Memory B cell (primary cell): ENCODE data around the gene PRKCA.
"Not testable (repeated sequence)": the region's sequence is repeated elsewhere in the genome, so short reads cannot be mapped to it uniquely, and the experiment has no call there.

ENCODE experiments used
- ATAC-seq: fragments of 150-1000 bp; cut with Tn5 transposase; 2 replicates; pipeline ENCODE4 v1.10.0; 2021; ENCODE audit warnings: low read depth, mild to moderate bottlenecking, moderate library complexity
- DNase-seq, 2 donors: peaks; one replicate each; pipeline ENCODE4 v3.0.0; 2022; ENCODE audit warnings: low spot score in 2 of 2
- H3K27ac Mint-ChIP-seq: one replicate; pipeline ENCODE4 v1.8.0; 2022; ENCODE audit warnings: mild to moderate bottlenecking, moderate library complexity, mixed read lengths
- H3K27me3 Mint-ChIP-seq: one replicate; pipeline ENCODE4 v1.8.0; 2022; ENCODE audit warnings: mixed read lengths
- H3K36me3 Mint-ChIP-seq: one replicate; pipeline ENCODE4 v1.8.0; 2022; ENCODE audit warnings: mild to moderate bottlenecking, mixed read lengths
- H3K4me1 Mint-ChIP-seq: one replicate; pipeline ENCODE4 v1.8.0; 2022; ENCODE audit warnings: mixed read lengths
- H3K4me3 Mint-ChIP-seq: one replicate; pipeline ENCODE4 v1.8.0; 2022; ENCODE audit warnings: mild to moderate bottlenecking, moderate library complexity, mixed read lengths
- H3K9me3 Mint-ChIP-seq: one replicate; pipeline ENCODE4 v1.8.0; 2022; ENCODE audit warnings: mixed read lengths

PRKCA gene

GRCh38 chr17:66451188-66452149 lies 149.1 kb downstream of the PRKCA start:
- Mint-ChIP-seq H3K27ac (no peak overlapping the region), H3K4me1 (no peaks in the 10 kb centered on the region), H3K36me3 (no peaks in the 10 kb centered on the region), H3K27me3 (peaks cover 6% of the 10 kb centered on the region), H3K4me3 (no peak overlapping the region), H3K9me3 (peaks cover 1% of the 10 kb centered on the region)
- ATAC-seq (no peak), DNase-seq (no peak)

- ATAC-seq (no peak), DNase-seq (no peak)
- H3K9me3 Mint-ChIP-seq, result peaks cover 4% of the 10 kb centered on the region
- no peaks in the 10 kb centered on the region for H3K36me3 Mint-ChIP-seq
- no peak overlapping the region for H3K4me3 Mint-ChIP-seq
- no peaks in the 10 kb centered on the region for H3K4me1 Mint-ChIP-seq
- no peak overlapping the region for H3K27ac Mint-ChIP-seq
- H3K27me3 Mint-ChIP-seq, result peaks cover 1% of the 10 kb centered on the region
These were observed 152.6 kb downstream of the PRKCA start for GRCh38 chr17:66455060-66455459.

- not testable (repeated sequence) for H3K36me3 Mint-ChIP-seq, H3K27ac Mint-ChIP-seq, H3K4me3 Mint-ChIP-seq, H3K4me1 Mint-ChIP-seq, H3K9me3 Mint-ChIP-seq, H3K27me3 Mint-ChIP-seq, ATAC-seq, DNase-seq
These were observed 155.1 kb downstream of the PRKCA start for GRCh38 chr17:66457499-66457898.

- peaks cover 4% of the 10 kb centered on the region for H3K9me3 Mint-ChIP-seq
- DNase-seq (no peak), ATAC-seq (no peak)
- H3K27me3 Mint-ChIP-seq, result peaks cover 1% of the 10 kb centered on the region
- no peak overlapping the region for H3K4me3 Mint-ChIP-seq
- no peaks in the 10 kb centered on the region for H3K36me3 Mint-ChIP-seq
- no peak overlapping the region for H3K27ac Mint-ChIP-seq
- H3K4me1 Mint-ChIP-seq, result no peaks in the 10 kb centered on the region
These were observed 156.4 kb downstream of the PRKCA start for GRCh38 chr17:66458782-66459181.

- H3K9me3 Mint-ChIP-seq, result peaks cover 3% of the 10 kb centered on the region
- H3K4me1 Mint-ChIP-seq, result no peaks in the 10 kb centered on the region
- no peaks in the 10 kb centered on the region for H3K27me3 Mint-ChIP-seq
- DNase-seq (no peak), ATAC-seq (no peak)
- no peak overlapping the region for H3K27ac Mint-ChIP-seq
- H3K36me3 Mint-ChIP-seq, result no peaks in the 10 kb centered on the region
- no peak overlapping the region for H3K4me3 Mint-ChIP-seq
These were observed 157.4 kb downstream of the PRKCA start for GRCh38 chr17:66459811-66460270.

- ATAC-seq (no peak), DNase-seq (no peak)
- Mint-ChIP-seq H3K27ac (no peak overlapping the region), H3K36me3 (no peaks in the 10 kb centered on the region), H3K27me3 (no peaks in the 10 kb centered on the region), H3K4me1 (no peaks in the 10 kb centered on the region), H3K9me3 (peaks cover 3% of the 10 kb centered on the region), H3K4me3 (no peak overlapping the region)
These were observed 158.1 kb downstream of the PRKCA start for GRCh38 chr17:66460558-66460957.

GRCh38 chr17:66461343-66461995 lies 159.1 kb downstream of the PRKCA start:
- ATAC-seq, result no peak
- Mint-ChIP-seq H3K27ac (no peak overlapping the region), H3K9me3 (peaks cover 3% of the 10 kb centered on the region), H3K36me3 (no peaks in the 10 kb centered on the region), H3K4me3 (no peak overlapping the region), H3K4me1 (no peaks in the 10 kb centered on the region), H3K27me3 (peaks cover 3% of the 10 kb centered on the region)
- DNase-seq, result no peak

GRCh38 chr17:66462010-66462409 lies 159.6 kb downstream of the PRKCA start:
- H3K4me1 Mint-ChIP-seq, result no peaks in the 10 kb centered on the region

GRCh38 chr17:66464921-66465320 lies 162.5 kb downstream of the PRKCA start:
- no peaks in the 10 kb centered on the region for H3K36me3 Mint-ChIP-seq
- ATAC-seq (no peak), DNase-seq (no peak)
- peaks cover 4% of the 10 kb centered on the region for H3K4me1 Mint-ChIP-seq
- no peak overlapping the region for H3K27ac Mint-ChIP-seq
- peaks cover 3% of the 10 kb centered on the region for H3K27me3 Mint-ChIP-seq
- no peak overlapping the region for H3K4me3 Mint-ChIP-seq
- no peaks in the 10 kb centered on the region for H3K9me3 Mint-ChIP-seq

More at GRCh38 chr17:66462010-66462409, 159.6 kb downstream of the PRKCA start:
- Mint-ChIP-seq H3K27ac (no peak overlapping the region), H3K9me3 (peaks cover 1% of the 10 kb centered on the region), H3K27me3 (peaks cover 3% of the 10 kb centered on the region), H3K4me3 (no peak overlapping the region), H3K36me3 (no peaks in the 10 kb centered on the region)
- no peak for ATAC-seq
- DNase-seq, result no peak

- Mint-ChIP-seq H3K9me3 (no peaks in the 10 kb centered on the region), H3K27ac (no peak overlapping the region), H3K4me3 (no peak overlapping the region), H3K36me3 (no peaks in the 10 kb centered on the region), H3K27me3 (peaks cover 3% of the 10 kb centered on the region), H3K4me1 (peaks cover 4% of the 10 kb centered on the region)
- ATAC-seq, result no peak
- no peak for DNase-seq
These were observed 163.3 kb downstream of the PRKCA start for GRCh38 chr17:66465701-66466100.

GRCh38 chr17:66466106-66466820 lies 163.8 kb downstream of the PRKCA start:
- DNase-seq (no peak), ATAC-seq (no peak)
- H3K27me3 Mint-ChIP-seq, result peaks cover 3% of the 10 kb centered on the region
- peaks cover 4% of the 10 kb centered on the region for H3K4me1 Mint-ChIP-seq
- no peaks in the 10 kb centered on the region for H3K36me3 Mint-ChIP-seq
- H3K27ac Mint-ChIP-seq, result no peak overlapping the region
- no peaks in the 10 kb centered on the region for H3K9me3 Mint-ChIP-seq
- H3K4me3 Mint-ChIP-seq, result no peak overlapping the region

- Mint-ChIP-seq H3K4me1 (peaks cover 4% of the 10 kb centered on the region), H3K27me3 (peaks cover 3% of the 10 kb centered on the region), H3K9me3 (no peaks in the 10 kb centered on the region), H3K36me3 (no peaks in the 10 kb centered on the region), H3K27ac (no peak overlapping the region), H3K4me3 (no peak overlapping the region)
- no peak for DNase-seq
- no peak for ATAC-seq
These were observed 164.5 kb downstream of the PRKCA start for GRCh38 chr17:66466840-66467367.

GRCh38 chr17:66467766-66468165 lies 165.4 kb downstream of the PRKCA start:
- Mint-ChIP-seq H3K4me1 (peaks cover 4% of the 10 kb centered on the region), H3K9me3 (no peaks in the 10 kb centered on the region), H3K36me3 (no peaks in the 10 kb centered on the region), H3K27me3 (peaks cover 3% of the 10 kb centered on the region), H3K27ac (no peak overlapping the region), H3K4me3 (no peak overlapping the region)
- ATAC-seq, result no peak
- no peak for DNase-seq
